ENCODE measurements around the gene USP49. TPM values are rescaled to one million over a fixed set of nuclear protein-coding genes. Genes with fewer than 3 reads are reported as not detected.
"Not testable (repeated sequence)": the region's sequence is repeated elsewhere in the genome, so short reads cannot be mapped to it uniquely, and the experiment has no call there.

The USP49 gene
- polyA plus RNA-seq (2012; ENCODE audit: low read depth, missing spikeins), result 4.0 TPM

GRCh38 chr6:41895300-41896233 is at the start of gene USP49:
TSS of gene USP49 (minus strand) at chr6:41895375. CDS start at chr6:41806983, 88,392 bp downstream.
- peak; percentile 82 for FAIRE-seq
- no peak for TF ChIP-seq SPI1 (IDR thresholded peaks at IDR 0.05; ENCODE audit: low read depth, low read length)
- TF ChIP-seq TAF1 (IDR thresholded peaks at IDR 0.05; ENCODE audit: low read depth, low read length), result peak; percentile 46; the same call in 1 of the 2 replicates
- peak; percentile 60; the same call in 1 of the 2 replicates for TF ChIP-seq POLR2AphosphoS5 (IDR thresholded peaks at IDR 0.05; ENCODE audit: low read depth, low read length)
- TF ChIP-seq POU2F2 (IDR thresholded peaks at IDR 0.05; ENCODE audit: low read depth, low read length), result peak; percentile 53
- peak; percentile 71 for TF ChIP-seq POLR2A (IDR thresholded peaks at IDR 0.05; ENCODE audit: low read depth, low read length)
- DNase-seq (ENCODE audit: insufficient read length, low spot score), result peak; percentile 86

GRCh38 chr6:41943456-41943855 is 48.3 kb upstream of the USP49 start:
- DNase-seq (ENCODE audit: insufficient read length, low spot score) (no peak), FAIRE-seq (no peak)
- TF ChIP-seq PAX5 (IDR thresholded peaks at IDR 0.05; ENCODE audit: insufficient read depth, low read length, severe bottlenecking) (no peak), POU2F2 (IDR thresholded peaks at IDR 0.05; ENCODE audit: low read depth, low read length) (no peak), TAF1 (IDR thresholded peaks at IDR 0.05; ENCODE audit: low read depth, low read length) (no peak)

- not testable (repeated sequence) for FAIRE-seq; DNase-seq (ENCODE audit: insufficient read length, low spot score)
Measured at GRCh38 chr6:41942882-41943281, 47.7 kb upstream of the USP49 start.

GRCh38 chr6:41942067-41942851 is 47.1 kb upstream of the USP49 start:
- FAIRE-seq (no peak), DNase-seq (ENCODE audit: insufficient read length, low spot score) (no peak)

GRCh38 chr6:41941280-41942066 is 46.3 kb upstream of the USP49 start, which contains the start of gene CCND3:
TSS of gene CCND3 (minus strand) at chr6:41941808. CDS start at chr6:41941649, 159 bp downstream.
- no peak for TF ChIP-seq TAF1 (IDR thresholded peaks at IDR 0.05; ENCODE audit: low read depth, low read length)
- TF ChIP-seq SPI1 (IDR thresholded peaks at IDR 0.05; ENCODE audit: low read depth, low read length), result no peak
- TF ChIP-seq POLR2A (IDR thresholded peaks at IDR 0.05; ENCODE audit: low read depth, low read length), result no peak
- TF ChIP-seq PAX5 (IDR thresholded peaks at IDR 0.05; ENCODE audit: insufficient read depth, low read length, severe bottlenecking), result no peak
- TF ChIP-seq POLR2AphosphoS5 (IDR thresholded peaks at IDR 0.05; ENCODE audit: low read depth, low read length), result no peak; the same call in 1 of the 2 replicates
- TF ChIP-seq POU2F2 (IDR thresholded peaks at IDR 0.05; ENCODE audit: low read depth, low read length), result no peak; the same call in 1 of the 2 replicates
- FAIRE-seq (peak; percentile 89), DNase-seq (ENCODE audit: insufficient read length, low spot score) (peak; percentile 78)

More at GRCh38 chr6:41942067-41942851, 47.1 kb upstream of the USP49 start:
- TF ChIP-seq PAX5 (IDR thresholded peaks at IDR 0.05; ENCODE audit: insufficient read depth, low read length, severe bottlenecking), result no peak
- no peak; the same call in 1 of the 2 replicates for TF ChIP-seq POU2F2 (IDR thresholded peaks at IDR 0.05; ENCODE audit: low read depth, low read length)
- TF ChIP-seq TAF1 (IDR thresholded peaks at IDR 0.05; ENCODE audit: low read depth, low read length), result no peak; the same call in 1 of the 2 replicates
- TF ChIP-seq POLR2A (IDR thresholded peaks at IDR 0.05; ENCODE audit: low read depth, low read length), result no peak
- no peak for TF ChIP-seq SPI1 (IDR thresholded peaks at IDR 0.05; ENCODE audit: low read depth, low read length)
- no peak for TF ChIP-seq POLR2AphosphoS5 (IDR thresholded peaks at IDR 0.05; ENCODE audit: low read depth, low read length)

- no peak for FAIRE-seq
- TF ChIP-seq POU2F2 (IDR thresholded peaks at IDR 0.05; ENCODE audit: low read depth, low read length) (peak; percentile 33; the same call in 1 of the 2 replicates), PAX5 (IDR thresholded peaks at IDR 0.05; ENCODE audit: insufficient read depth, low read length, severe bottlenecking) (no peak), POLR2A (IDR thresholded peaks at IDR 0.05; ENCODE audit: low read depth, low read length) (no peak), TAF1 (IDR thresholded peaks at IDR 0.05; ENCODE audit: low read depth, low read length) (no peak), SPI1 (IDR thresholded peaks at IDR 0.05; ENCODE audit: low read depth, low read length) (peak; percentile 59)
Measured at GRCh38 chr6:41940759-41941279, 45.6 kb upstream of the USP49 start.

GRCh38 chr6:41939848-41940758 is 44.9 kb upstream of the USP49 start:
- DNase-seq (ENCODE audit: insufficient read length, low spot score), result no peak
- TF ChIP-seq SPI1 (IDR thresholded peaks at IDR 0.05; ENCODE audit: low read depth, low read length), result no peak
- peak; percentile 83 for FAIRE-seq

More at GRCh38 chr6:41940759-41941279, 45.6 kb upstream of the USP49 start:
- no peak for DNase-seq (ENCODE audit: insufficient read length, low spot score)

GRCh38 chr6:41939176-41939847 is 44.1 kb upstream of the USP49 start:
- DNase-seq (ENCODE audit: insufficient read length, low spot score), result no peak
- TF ChIP-seq PAX5 (IDR thresholded peaks at IDR 0.05; ENCODE audit: insufficient read depth, low read length, severe bottlenecking) (no peak), TAF1 (IDR thresholded peaks at IDR 0.05; ENCODE audit: low read depth, low read length) (no peak), SPI1 (IDR thresholded peaks at IDR 0.05; ENCODE audit: low read depth, low read length) (no peak), POLR2AphosphoS5 (IDR thresholded peaks at IDR 0.05; ENCODE audit: low read depth, low read length) (no peak), POU2F2 (IDR thresholded peaks at IDR 0.05; ENCODE audit: low read depth, low read length) (no peak), POLR2A (IDR thresholded peaks at IDR 0.05; ENCODE audit: low read depth, low read length) (no peak)
- FAIRE-seq, result no peak

Data from GM12891 (cell line).